ENCODE results near the gene HINT3.
"Not testable (repeated sequence)": the region's sequence is repeated elsewhere in the genome, so short reads cannot be mapped to it uniquely, and the experiment has no call there.

Gene HINT3

GRCh38 chr6:126010040-126010439 lies 53.5 kb downstream of the HINT3 start:
- DNase-seq: no peak

- no peak for DNase-seq
These were observed 59.3 kb downstream of the HINT3 start for GRCh38 chr6:126015863-126016262.

- no peak for DNase-seq
These were observed 60.0 kb downstream of the HINT3 start for GRCh38 chr6:126016591-126016990.

- DNase-seq: no peak
These were observed 61.1 kb downstream of the HINT3 start for GRCh38 chr6:126017668-126018067.

- no peak for DNase-seq
These were observed 63.9 kb downstream of the HINT3 start for GRCh38 chr6:126020305-126021050.

GRCh38 chr6:126023474-126023873 lies 66.9 kb downstream of the HINT3 start:
- DNase-seq: not testable (repeated sequence)

GRCh38 chr6:126026001-126026400 lies 69.4 kb downstream of the HINT3 start:
- no peak for DNase-seq

- DNase-seq: no peak
These were observed 71.0 kb downstream of the HINT3 start for GRCh38 chr6:126027601-126028000.

Measured in femur (tissue), 1 donor.